WTC11 (cell line): ENCODE results near the gene GALNT18. TPM values are rescaled to one million over a fixed set of nuclear protein-coding genes. Genes with fewer than 3 reads are reported as not detected.

ENCODE experiments used
- ATAC-seq: fragments of 200-7000 bp; cut with Tn5 transposase; 2 replicates; pipeline ENCODE4 v1.10.0; 2021; ENCODE audit warnings: mild to moderate bottlenecking, moderate library complexity
- CTCF ChIA-PET: fragments of 300-600 bp; sonication (Branson Sonifier 250); formaldehyde crosslinking; loops from one replicate; lab custom pipeline; 2021; ENCODE audit warnings: antibody characterized with exemption; lab: Charles Lee
- POLR2A ChIA-PET: fragments of 350-600 bp; sonication (Branson Sonifier 250); formaldehyde crosslinking; loops from one replicate; lab custom pipeline; 2021; ENCODE audit warnings: antibody characterized with exemption; lab: Charles Lee
- DNase-seq: peaks from one replicate; pipeline ENCODE4 v3.0.0; 2021; ENCODE audit warnings: low spot score
- H3K27ac Mint-ChIP-seq: 2 replicates; pipeline ENCODE4 v1.8.0; 2021; ENCODE audit warnings: mixed read lengths
- H3K27me3 Mint-ChIP-seq: 2 replicates; pipeline ENCODE4 v1.8.0; 2021; ENCODE audit warnings: low read depth, mild to moderate bottlenecking, moderate library complexity, mixed read lengths
- H3K36me3 Mint-ChIP-seq: 2 replicates; pipeline ENCODE4 v1.8.0; 2021; ENCODE audit warnings: mixed read lengths
- H3K4me1 Mint-ChIP-seq: 2 replicates; pipeline ENCODE4 v1.8.0; 2022; ENCODE audit warnings: mixed read lengths
- H3K4me3 Mint-ChIP-seq: 2 replicates; pipeline ENCODE4 v1.8.0; 2021; ENCODE audit warnings: mild to moderate bottlenecking, moderate library complexity, mixed read lengths
- H3K9me3 Mint-ChIP-seq: 2 replicates; pipeline ENCODE4 v1.8.0; 2021; ENCODE audit warnings: mixed read lengths
- ATF1 ChIP-seq: sonication (generic); formaldehyde crosslinking; IDR thresholded peaks from 2 replicates; pipeline ENCODE4 v1.8.1; 2023; ENCODE audit warnings: mild to moderate bottlenecking, moderate library complexity, missing genetic modification reagents
- CREB1 ChIP-seq: sonication (generic); formaldehyde crosslinking; IDR thresholded peaks from 2 replicates; pipeline ENCODE4 v1.8.0; 2023; ENCODE audit warnings: mild to moderate bottlenecking, missing genetic modification reagents
- ELF4 ChIP-seq: sonication (generic); formaldehyde crosslinking; IDR thresholded peaks from 2 replicates; pipeline ENCODE4 v1.8.1; 2022; ENCODE audit warnings: low read depth, mild to moderate bottlenecking, moderate library complexity, missing genetic modification reagents
- MXD4 ChIP-seq: fragments of 250-450 bp; sonication (Bioruptor Pico); IDR thresholded peaks from 2 replicates; pipeline ENCODE4 v1.8.0; 2021; ENCODE audit warnings: mild to moderate bottlenecking, moderate library complexity, borderline replicate concordance
- NR2C2 ChIP-seq: sonication (generic); formaldehyde crosslinking; IDR thresholded peaks from 2 replicates; pipeline ENCODE4 v1.8.0; 2022; ENCODE audit warnings: mild to moderate bottlenecking, missing genetic modification reagents
- NR3C1 ChIP-seq: sonication (generic); formaldehyde crosslinking; conservative IDR thresholded peaks from 2 replicates; pipeline ENCODE4 v1.8.1; 2023; ENCODE audit warnings: low read depth, mild to moderate bottlenecking, missing genetic modification reagents
- SP1 ChIP-seq: sonication (generic); formaldehyde crosslinking; conservative IDR thresholded peaks from 2 replicates; pipeline ENCODE4 v1.8.1; 2022; ENCODE audit warnings: missing genetic modification reagents
- ZNF121 ChIP-seq: sonication (generic); formaldehyde crosslinking; IDR thresholded peaks from 2 replicates; pipeline ENCODE4 v1.8.0; 2023; ENCODE audit warnings: missing genetic modification reagents
- ZNF219 ChIP-seq: sonication (generic); formaldehyde crosslinking; IDR thresholded peaks from 2 replicates; pipeline ENCODE4 v1.8.0; 2023; ENCODE audit warnings: missing genetic modification reagents, mild to moderate bottlenecking, borderline replicate concordance
- ZNF671 ChIP-seq: fragments of 250-450 bp; sonication (Bioruptor Pico); IDR thresholded peaks from 2 replicates; pipeline ENCODE4 v1.8.0; 2021; ENCODE audit warnings: mild to moderate bottlenecking
- total RNA-seq: library from RNA; stranded (reverse); gene quantifications from 3 replicates; pipeline ENCODE4 v1.2.3, GENCODE V29; 2021
- TF ChIP-seq, protein P1 (sequence below): sonication (generic); formaldehyde crosslinking; IDR thresholded peaks from 2 replicates; pipeline ENCODE4 v1.8.1; 2023; ENCODE audit warnings: mild to moderate bottlenecking, missing genetic modification reagents, moderate library complexity
- TF ChIP-seq, protein P2 (sequence below): sonication (generic); formaldehyde crosslinking; IDR thresholded peaks from 2 replicates; pipeline ENCODE4 v1.8.0; 2022; ENCODE audit warnings: missing genetic modification reagents
- TF ChIP-seq, protein P3 (sequence below): sonication (generic); formaldehyde crosslinking; IDR thresholded peaks from 2 replicates; pipeline ENCODE4 v1.8.0; 2023; ENCODE audit warnings: mild to moderate bottlenecking, missing genetic modification reagents
- TF ChIP-seq, protein P4 (sequence below): sonication (generic); formaldehyde crosslinking; IDR thresholded peaks from 2 replicates; pipeline ENCODE4 v1.8.1; 2023; ENCODE audit warnings: mild to moderate bottlenecking, moderate library complexity, missing genetic modification reagents
- TF ChIP-seq, protein P5 (sequence below): fragments of 250-450 bp; sonication (Bioruptor Pico); IDR thresholded peaks from 2 replicates; pipeline ENCODE4 v1.9.0; 2021; ENCODE audit warnings: moderate library complexity, mild to moderate bottlenecking, inconsistent platforms, borderline replicate concordance
- TF ChIP-seq, protein P6 (sequence below): sonication (generic); formaldehyde crosslinking; IDR thresholded peaks from 2 replicates; pipeline ENCODE4 v1.8.0; 2022; ENCODE audit warnings: mild to moderate bottlenecking, missing genetic modification reagents
- TF ChIP-seq, protein P7 (sequence below): sonication (generic); formaldehyde crosslinking; IDR thresholded peaks from 2 replicates; pipeline ENCODE4 v1.8.1; 2023; ENCODE audit warnings: mild to moderate bottlenecking, missing genetic modification reagents

The GALNT18 gene
- total RNA-seq, 1 experiment from 2014 or later: 5.0 TPM

DNA sequence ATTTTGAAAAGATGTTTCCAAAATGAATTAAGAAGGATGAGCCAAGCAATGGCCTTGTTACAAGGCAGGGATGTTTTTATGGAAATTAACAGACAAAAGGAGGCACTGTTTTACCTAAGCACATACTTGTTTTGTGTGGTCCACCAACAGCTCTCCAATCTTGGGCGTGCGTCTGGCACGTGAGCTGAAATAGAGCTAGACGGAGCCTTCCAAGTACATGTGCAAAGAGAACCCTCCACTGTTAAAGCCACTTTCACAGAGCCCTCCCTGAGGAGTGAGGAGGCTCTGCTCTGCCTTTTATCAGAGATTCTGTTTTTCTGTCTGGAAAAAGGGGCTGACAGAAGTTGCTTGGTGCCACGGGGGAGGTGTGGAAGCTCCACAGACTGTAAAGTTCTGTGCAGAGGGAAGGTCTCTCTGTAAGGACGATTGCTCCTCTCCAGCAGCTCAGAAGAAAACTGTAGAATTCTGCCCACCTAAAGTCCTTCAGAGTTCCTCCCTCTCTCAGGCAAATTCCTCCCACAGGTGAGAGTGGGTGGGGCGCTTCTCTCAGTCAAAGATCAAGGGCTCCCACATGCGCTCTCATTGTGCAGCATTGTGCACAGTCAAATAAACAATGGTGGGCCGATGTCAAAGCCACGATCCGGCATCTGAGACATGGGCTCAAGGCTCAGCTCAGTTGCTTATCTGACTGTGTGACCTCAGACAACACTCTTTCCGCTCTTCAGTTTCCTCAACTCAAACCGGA, 176.2 kb downstream of the GALNT18 start (continued):
- TF ChIP-seq, protein P1, sequence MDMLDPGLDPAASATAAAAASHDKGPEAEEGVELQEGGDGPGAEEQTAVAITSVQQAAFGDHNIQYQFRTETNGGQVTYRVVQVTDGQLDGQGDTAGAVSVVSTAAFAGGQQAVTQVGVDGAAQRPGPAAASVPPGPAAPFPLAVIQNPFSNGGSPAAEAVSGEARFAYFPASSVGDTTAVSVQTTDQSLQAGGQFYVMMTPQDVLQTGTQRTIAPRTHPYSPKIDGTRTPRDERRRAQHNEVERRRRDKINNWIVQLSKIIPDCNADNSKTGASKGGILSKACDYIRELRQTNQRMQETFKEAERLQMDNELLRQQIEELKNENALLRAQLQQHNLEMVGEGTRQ (CRISPR knock-in tag): no peak
- TF ChIP-seq, protein P2, sequence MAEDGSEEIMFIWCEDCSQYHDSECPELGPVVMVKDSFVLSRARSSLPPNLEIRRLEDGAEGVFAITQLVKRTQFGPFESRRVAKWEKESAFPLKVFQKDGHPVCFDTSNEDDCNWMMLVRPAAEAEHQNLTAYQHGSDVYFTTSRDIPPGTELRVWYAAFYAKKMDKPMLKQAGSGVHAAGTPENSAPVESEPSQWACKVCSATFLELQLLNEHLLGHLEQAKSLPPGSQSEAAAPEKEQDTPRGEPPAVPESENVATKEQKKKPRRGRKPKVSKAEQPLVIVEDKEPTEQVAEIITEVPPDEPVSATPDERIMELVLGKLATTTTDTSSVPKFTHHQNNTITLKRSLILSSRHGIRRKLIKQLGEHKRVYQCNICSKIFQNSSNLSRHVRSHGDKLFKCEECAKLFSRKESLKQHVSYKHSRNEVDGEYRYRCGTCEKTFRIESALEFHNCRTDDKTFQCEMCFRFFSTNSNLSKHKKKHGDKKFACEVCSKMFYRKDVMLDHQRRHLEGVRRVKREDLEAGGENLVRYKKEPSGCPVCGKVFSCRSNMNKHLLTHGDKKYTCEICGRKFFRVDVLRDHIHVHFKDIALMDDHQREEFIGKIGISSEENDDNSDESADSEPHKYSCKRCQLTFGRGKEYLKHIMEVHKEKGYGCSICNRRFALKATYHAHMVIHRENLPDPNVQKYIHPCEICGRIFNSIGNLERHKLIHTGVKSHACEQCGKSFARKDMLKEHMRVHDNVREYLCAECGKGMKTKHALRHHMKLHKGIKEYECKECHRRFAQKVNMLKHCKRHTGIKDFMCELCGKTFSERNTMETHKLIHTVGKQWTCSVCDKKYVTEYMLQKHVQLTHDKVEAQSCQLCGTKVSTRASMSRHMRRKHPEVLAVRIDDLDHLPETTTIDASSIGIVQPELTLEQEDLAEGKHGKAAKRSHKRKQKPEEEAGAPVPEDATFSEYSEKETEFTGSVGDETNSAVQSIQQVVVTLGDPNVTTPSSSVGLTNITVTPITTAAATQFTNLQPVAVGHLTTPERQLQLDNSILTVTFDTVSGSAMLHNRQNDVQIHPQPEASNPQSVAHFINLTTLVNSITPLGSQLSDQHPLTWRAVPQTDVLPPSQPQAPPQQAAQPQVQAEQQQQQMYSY: no peak
- TF ChIP-seq ATF1 (CRISPR knock-in tag): no peak
- TF ChIP-seq ZNF219 (CRISPR knock-in tag): no peak
- no peak for TF ChIP-seq NR2C2
- TF ChIP-seq, protein P3, sequence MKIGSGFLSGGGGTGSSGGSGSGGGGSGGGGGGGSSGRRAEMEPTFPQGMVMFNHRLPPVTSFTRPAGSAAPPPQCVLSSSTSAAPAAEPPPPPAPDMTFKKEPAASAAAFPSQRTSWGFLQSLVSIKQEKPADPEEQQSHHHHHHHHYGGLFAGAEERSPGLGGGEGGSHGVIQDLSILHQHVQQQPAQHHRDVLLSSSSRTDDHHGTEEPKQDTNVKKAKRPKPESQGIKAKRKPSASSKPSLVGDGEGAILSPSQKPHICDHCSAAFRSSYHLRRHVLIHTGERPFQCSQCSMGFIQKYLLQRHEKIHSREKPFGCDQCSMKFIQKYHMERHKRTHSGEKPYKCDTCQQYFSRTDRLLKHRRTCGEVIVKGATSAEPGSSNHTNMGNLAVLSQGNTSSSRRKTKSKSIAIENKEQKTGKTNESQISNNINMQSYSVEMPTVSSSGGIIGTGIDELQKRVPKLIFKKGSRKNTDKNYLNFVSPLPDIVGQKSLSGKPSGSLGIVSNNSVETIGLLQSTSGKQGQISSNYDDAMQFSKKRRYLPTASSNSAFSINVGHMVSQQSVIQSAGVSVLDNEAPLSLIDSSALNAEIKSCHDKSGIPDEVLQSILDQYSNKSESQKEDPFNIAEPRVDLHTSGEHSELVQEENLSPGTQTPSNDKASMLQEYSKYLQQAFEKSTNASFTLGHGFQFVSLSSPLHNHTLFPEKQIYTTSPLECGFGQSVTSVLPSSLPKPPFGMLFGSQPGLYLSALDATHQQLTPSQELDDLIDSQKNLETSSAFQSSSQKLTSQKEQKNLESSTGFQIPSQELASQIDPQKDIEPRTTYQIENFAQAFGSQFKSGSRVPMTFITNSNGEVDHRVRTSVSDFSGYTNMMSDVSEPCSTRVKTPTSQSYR: no peak
- TF ChIP-seq, protein P4, sequence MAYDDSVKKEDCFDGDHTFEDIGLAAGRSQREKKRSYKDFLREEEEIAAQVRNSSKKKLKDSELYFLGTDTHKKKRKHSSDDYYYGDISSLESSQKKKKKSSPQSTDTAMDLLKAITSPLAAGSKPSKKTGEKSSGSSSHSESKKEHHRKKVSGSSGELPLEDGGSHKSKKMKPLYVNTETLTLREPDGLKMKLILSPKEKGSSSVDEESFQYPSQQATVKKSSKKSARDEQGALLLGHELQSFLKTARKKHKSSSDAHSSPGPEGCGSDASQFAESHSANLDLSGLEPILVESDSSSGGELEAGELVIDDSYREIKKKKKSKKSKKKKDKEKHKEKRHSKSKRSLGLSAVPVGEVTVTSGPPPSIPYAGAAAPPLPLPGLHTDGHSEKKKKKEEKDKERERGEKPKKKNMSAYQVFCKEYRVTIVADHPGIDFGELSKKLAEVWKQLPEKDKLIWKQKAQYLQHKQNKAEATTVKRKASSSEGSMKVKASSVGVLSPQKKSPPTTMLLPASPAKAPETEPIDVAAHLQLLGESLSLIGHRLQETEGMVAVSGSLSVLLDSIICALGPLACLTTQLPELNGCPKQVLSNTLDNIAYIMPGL (CRISPR knock-in tag): no peak

DNA sequence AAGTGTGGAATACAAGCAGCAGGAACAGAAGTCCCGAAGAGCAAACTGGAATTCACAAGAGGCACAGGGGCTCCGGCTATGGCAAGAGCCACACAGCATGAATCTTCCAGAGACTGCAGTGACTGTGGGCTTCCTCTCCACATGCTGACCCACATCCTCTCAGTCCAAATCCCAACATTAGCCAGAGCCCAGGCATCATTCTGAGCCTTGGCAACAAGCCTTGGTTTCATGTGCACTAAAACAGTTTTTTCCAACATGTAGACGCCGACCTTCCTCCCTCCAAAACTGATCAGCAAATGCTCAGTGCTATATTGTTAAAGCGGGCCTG, 177.0 kb downstream of the GALNT18 start:
- CTCF ChIA-PET: no interaction called here
- H3K9me3 Mint-ChIP-seq: 0 out of 2 replicates have a peak, but pooled peaks cover 4% of the 10 kb centered on the region
- POLR2A ChIA-PET: no interaction called here
- no peak for ATAC-seq
- no peaks in the 10 kb centered on the region; the same call in 1 of the 2 replicates for H3K27me3 Mint-ChIP-seq
- H3K4me3 Mint-ChIP-seq: no peak overlapping the region
- H3K27ac Mint-ChIP-seq: no peak overlapping the region
- DNase-seq: no peak
- H3K4me1 Mint-ChIP-seq: peaks cover 16% of the 10 kb centered on the region
- no peaks in the 10 kb centered on the region for H3K36me3 Mint-ChIP-seq
- TF ChIP-seq MXD4: no peak
- no peak for TF ChIP-seq ZNF671 (CRISPR knock-in tag)
- TF ChIP-seq, protein P5, sequence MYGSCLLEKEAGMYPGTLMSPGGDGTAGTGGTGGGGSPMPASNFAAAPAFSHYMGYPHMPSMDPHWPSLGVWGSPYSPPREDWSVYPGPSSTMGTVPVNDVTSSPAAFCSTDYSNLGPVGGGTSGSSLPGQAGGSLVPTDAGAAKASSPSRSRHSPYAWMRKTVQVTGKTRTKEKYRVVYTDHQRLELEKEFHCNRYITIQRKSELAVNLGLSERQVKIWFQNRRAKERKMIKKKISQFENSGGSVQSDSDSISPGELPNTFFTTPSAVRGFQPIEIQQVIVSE (CRISPR knock-in tag): no peak
- TF ChIP-seq CREB1 (CRISPR knock-in tag): no peak
- no peak for TF ChIP-seq NR3C1 (CRISPR knock-in tag)
- TF ChIP-seq, protein P3: no peak
- TF ChIP-seq, protein P1 (CRISPR knock-in tag): no peak
- TF ChIP-seq, protein P6, sequence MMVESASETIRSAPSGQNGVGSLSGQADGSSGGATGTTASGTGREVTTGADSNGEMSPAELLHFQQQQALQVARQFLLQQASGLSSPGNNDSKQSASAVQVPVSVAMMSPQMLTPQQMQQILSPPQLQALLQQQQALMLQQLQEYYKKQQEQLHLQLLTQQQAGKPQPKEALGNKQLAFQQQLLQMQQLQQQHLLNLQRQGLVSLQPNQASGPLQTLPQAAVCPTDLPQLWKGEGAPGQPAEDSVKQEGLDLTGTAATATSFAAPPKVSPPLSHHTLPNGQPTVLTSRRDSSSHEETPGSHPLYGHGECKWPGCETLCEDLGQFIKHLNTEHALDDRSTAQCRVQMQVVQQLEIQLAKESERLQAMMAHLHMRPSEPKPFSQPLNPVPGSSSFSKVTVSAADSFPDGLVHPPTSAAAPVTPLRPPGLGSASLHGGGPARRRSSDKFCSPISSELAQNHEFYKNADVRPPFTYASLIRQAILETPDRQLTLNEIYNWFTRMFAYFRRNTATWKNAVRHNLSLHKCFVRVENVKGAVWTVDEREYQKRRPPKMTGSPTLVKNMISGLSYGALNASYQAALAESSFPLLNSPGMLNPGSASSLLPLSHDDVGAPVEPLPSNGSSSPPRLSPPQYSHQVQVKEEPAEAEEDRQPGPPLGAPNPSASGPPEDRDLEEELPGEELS (CRISPR knock-in tag): no peak
- no peak for TF ChIP-seq ELF4
- no peak for TF ChIP-seq SP1 (CRISPR knock-in tag)
- no peak for TF ChIP-seq ZNF121 (CRISPR knock-in tag)
- TF ChIP-seq, protein P7, sequence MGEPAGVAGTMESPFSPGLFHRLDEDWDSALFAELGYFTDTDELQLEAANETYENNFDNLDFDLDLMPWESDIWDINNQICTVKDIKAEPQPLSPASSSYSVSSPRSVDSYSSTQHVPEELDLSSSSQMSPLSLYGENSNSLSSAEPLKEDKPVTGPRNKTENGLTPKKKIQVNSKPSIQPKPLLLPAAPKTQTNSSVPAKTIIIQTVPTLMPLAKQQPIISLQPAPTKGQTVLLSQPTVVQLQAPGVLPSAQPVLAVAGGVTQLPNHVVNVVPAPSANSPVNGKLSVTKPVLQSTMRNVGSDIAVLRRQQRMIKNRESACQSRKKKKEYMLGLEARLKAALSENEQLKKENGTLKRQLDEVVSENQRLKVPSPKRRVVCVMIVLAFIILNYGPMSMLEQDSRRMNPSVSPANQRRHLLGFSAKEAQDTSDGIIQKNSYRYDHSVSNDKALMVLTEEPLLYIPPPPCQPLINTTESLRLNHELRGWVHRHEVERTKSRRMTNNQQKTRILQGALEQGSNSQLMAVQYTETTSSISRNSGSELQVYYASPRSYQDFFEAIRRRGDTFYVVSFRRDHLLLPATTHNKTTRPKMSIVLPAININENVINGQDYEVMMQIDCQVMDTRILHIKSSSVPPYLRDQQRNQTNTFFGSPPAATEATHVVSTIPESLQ: no peak
